ENCODE measurements around the gene SNPH. TPM values are rescaled to one million over a fixed set of nuclear protein-coding genes. Genes with fewer than 3 reads are reported as not detected.

Gene SNPH
- total RNA-seq, 1 donor from 2014 or later: 11.2 TPM

DNA sequence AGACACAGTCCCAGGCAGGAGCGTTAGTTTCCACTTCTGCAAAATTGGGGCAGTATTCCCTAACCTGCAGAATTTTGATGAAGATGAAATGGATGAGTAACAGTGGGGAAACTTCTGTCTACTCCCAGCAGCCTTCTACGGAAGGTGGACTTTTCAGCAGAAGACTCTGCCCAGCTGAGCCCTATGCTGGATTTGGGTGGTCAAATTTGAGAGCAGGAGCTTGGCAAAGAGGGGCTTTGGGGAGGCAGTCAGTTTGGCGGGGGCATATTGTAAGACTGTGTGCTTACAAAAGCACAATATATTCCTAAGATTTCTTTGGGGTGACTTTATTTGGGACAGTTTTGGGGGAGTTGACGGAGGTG, 68.3 kb downstream of the SNPH start:
- H3K27ac ChIP-seq (replicated peaks): no peak overlapping the region
- TF ChIP-seq CTCF (IDR thresholded peaks at IDR 0.05; ENCODE audit: borderline replicate concordance): no peak
- no peak for DNase-seq
- no peaks in the 10 kb centered on the region for H3K27me3 ChIP-seq (ENCODE audit: low read depth)
- H3K36me3 ChIP-seq: no peaks in the 10 kb centered on the region
- intact Hi-C loops (cut with micrococcal nuclease): no loop called here
- peaks cover 77% of the 10 kb centered on the region for H3K4me1 ChIP-seq
- H3K4me3 ChIP-seq: no peak overlapping the region
- H3K9me3 ChIP-seq (replicated peaks): no peaks in the 10 kb centered on the region

GRCh38 chr20:1334761-1335160, 68.7 kb downstream of the SNPH start:
- Histone ChIP-seq H3K9me3 (replicated peaks) (no peaks in the 10 kb centered on the region), H3K36me3 (no peaks in the 10 kb centered on the region), H3K27ac (replicated peaks) (no peak overlapping the region), H3K4me3 (no peak overlapping the region), H3K4me1 (peaks cover 73% of the 10 kb centered on the region), H3K27me3 (ENCODE audit: low read depth) (no peaks in the 10 kb centered on the region)
- no peak for DNase-seq
- no peak for TF ChIP-seq CTCF (IDR thresholded peaks at IDR 0.05; ENCODE audit: borderline replicate concordance)
- intact Hi-C loops (cut with micrococcal nuclease): no loop called here

DNA sequence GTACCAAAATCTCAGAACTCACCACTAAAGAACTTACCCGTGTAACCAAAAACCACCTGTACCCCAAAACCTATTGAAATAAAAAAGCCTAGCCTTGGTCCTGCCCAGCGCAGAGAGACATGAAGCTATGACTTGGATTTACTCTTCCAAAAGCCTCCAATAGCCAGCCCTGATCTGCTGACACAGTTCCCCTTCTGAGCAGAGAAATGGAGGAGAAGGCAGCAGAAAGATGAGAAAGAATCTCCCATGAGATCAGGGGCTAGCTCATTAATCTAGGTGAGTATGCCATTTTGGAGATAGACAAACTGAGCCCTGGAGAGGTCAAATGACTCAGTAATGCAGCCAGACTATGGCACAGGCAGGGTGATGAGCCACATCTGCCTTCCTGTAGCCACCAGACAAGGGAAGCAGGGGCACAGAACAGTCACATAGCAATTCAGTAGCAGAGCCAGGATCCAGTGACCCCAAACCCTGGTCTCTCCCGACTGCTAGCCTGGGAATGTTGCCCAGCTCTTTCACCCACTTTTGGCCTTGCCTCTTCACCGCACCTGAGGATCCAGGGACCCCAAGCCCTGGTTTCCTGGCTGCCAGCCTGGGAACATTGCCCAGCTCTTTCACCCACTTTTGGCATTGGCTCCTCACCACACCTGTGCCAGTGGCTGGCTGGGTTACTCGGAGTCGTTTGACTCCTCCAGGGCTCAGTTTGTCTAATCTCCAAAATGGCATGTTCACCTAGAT, 70.0 kb downstream of the SNPH start:
- Histone ChIP-seq H3K27ac (replicated peaks) (peak overlapping the region; percentile 81), H3K27me3 (ENCODE audit: low read depth) (no peaks in the 10 kb centered on the region), H3K4me3 (peak overlapping the region; percentile 20), H3K9me3 (replicated peaks) (no peaks in the 10 kb centered on the region), H3K36me3 (no peaks in the 10 kb centered on the region), H3K4me1 (peaks cover 59% of the 10 kb centered on the region)
- DNase-seq: no peak
- intact Hi-C loops (cut with micrococcal nuclease): no loop called here
- TF ChIP-seq CTCF (IDR thresholded peaks at IDR 0.05; ENCODE audit: borderline replicate concordance): no peak

GRCh38 chr20:1336699-1337367, 70.7 kb downstream of the SNPH start:
- DNase-seq: peak; percentile 84
- TF ChIP-seq CTCF (IDR thresholded peaks at IDR 0.05; ENCODE audit: borderline replicate concordance): no peak
- Histone ChIP-seq H3K4me3 (peak overlapping the region; percentile 20), H3K9me3 (replicated peaks) (no peaks in the 10 kb centered on the region), H3K4me1 (peaks cover 52% of the 10 kb centered on the region), H3K36me3 (no peaks in the 10 kb centered on the region), H3K27ac (replicated peaks) (peak overlapping the region; percentile 81), H3K27me3 (ENCODE audit: low read depth) (no peaks in the 10 kb centered on the region)
- intact Hi-C loops (cut with micrococcal nuclease): no loop called here

- no peaks in the 10 kb centered on the region for H3K27me3 ChIP-seq (ENCODE audit: low read depth)
- peak overlapping the region; percentile 20 for H3K4me3 ChIP-seq
- intact Hi-C loops (cut with micrococcal nuclease): no loop called here
- H3K27ac ChIP-seq (replicated peaks): peak overlapping the region; percentile 81
- TF ChIP-seq CTCF (IDR thresholded peaks at IDR 0.05; ENCODE audit: borderline replicate concordance): no peak
- no peak for DNase-seq
- H3K36me3 ChIP-seq: no peaks in the 10 kb centered on the region
- H3K4me1 ChIP-seq: peaks cover 47% of the 10 kb centered on the region
- no peaks in the 10 kb centered on the region for H3K9me3 ChIP-seq (replicated peaks)
These were observed 71.3 kb downstream of the SNPH start for GRCh38 chr20:1337441-1337840.

Measured in left ventricle myocardium inferior (tissue), 1 donor.